ENCODE measurements around the gene FAM120A.

Gene FAM120A

GRCh38 chr9:93541581-93542349, 90.3 kb downstream of the FAM120A start:
- no peak for TF ChIP-seq CTCF (conservative IDR thresholded peaks at IDR 0.05; ENCODE audit: low read depth)
- H3K27ac ChIP-seq: no peak overlapping the region
- DNase-seq (ENCODE audit: low spot score): no peak
- CTCF ChIA-PET: interaction anchor here (0.7 kb wide), 1 partner anchor 9 kb away, joined by 3 read pairs; no protein-coding TSS in a partner anchor
- POLR2A ChIA-PET (ENCODE audit: low non-redundant PET): no interaction called here

GRCh38 chr9:93543117-93543516, 91.6 kb downstream of the FAM120A start:
- ChIA-PET POLR2A (ENCODE audit: low non-redundant PET) (no interaction called here), CTCF (interaction anchor here (1.3 kb wide), 1 partner anchor 23 kb away, joined by 6 read pairs; no protein-coding TSS in a partner anchor)
- H3K27ac ChIP-seq: no peak overlapping the region
- no peak for TF ChIP-seq CTCF (conservative IDR thresholded peaks at IDR 0.05; ENCODE audit: low read depth)
- DNase-seq (ENCODE audit: low spot score): no peak

GRCh38 chr9:93546356-93546755, 94.9 kb downstream of the FAM120A start:
- POLR2A ChIA-PET (ENCODE audit: low non-redundant PET): no interaction called here
- no peak for TF ChIP-seq CTCF (conservative IDR thresholded peaks at IDR 0.05; ENCODE audit: low read depth)
- CTCF ChIA-PET: no interaction called here
- H3K27ac ChIP-seq: no peak overlapping the region
- DNase-seq (ENCODE audit: low spot score): no peak

GRCh38 chr9:93549611-93550010, 98.1 kb downstream of the FAM120A start:
- CTCF ChIA-PET: interaction anchor here (1.5 kb wide), 1 partner anchor 17 kb away, joined by 8 read pairs; no protein-coding TSS in a partner anchor
- POLR2A ChIA-PET (ENCODE audit: low non-redundant PET): no interaction called here
- TF ChIP-seq CTCF (conservative IDR thresholded peaks at IDR 0.05; ENCODE audit: low read depth): no peak
- DNase-seq (ENCODE audit: low spot score): no peak
- no peak overlapping the region for H3K27ac ChIP-seq

GRCh38 chr9:93552923-93553322, 101.4 kb downstream of the FAM120A start:
- H3K27ac ChIP-seq: no peak overlapping the region
- no peak for DNase-seq (ENCODE audit: low spot score)
- ChIA-PET CTCF (no interaction called here), POLR2A (ENCODE audit: low non-redundant PET) (no interaction called here)
- TF ChIP-seq CTCF (conservative IDR thresholded peaks at IDR 0.05; ENCODE audit: low read depth): no peak

- TF ChIP-seq CTCF (conservative IDR thresholded peaks at IDR 0.05; ENCODE audit: low read depth): no peak
- no peak overlapping the region for H3K27ac ChIP-seq
- POLR2A ChIA-PET (ENCODE audit: low non-redundant PET): no interaction called here
- CTCF ChIA-PET: no interaction called here
- no peak for DNase-seq (ENCODE audit: low spot score)
Observed at GRCh38 chr9:93555370-93555769, 103.9 kb downstream of the FAM120A start.
